ENCODE data around the gene GOPC. TPM values are rescaled to one million over a fixed set of nuclear protein-coding genes. Genes with fewer than 3 reads are reported as not detected.

Gene GOPC
- total RNA-seq, 1 experiment from 2014 or later, result 24.2 TPM

- H3K36me3 ChIP-seq (ENCODE audit: control insufficient read depth in 1 of 2, insufficient read depth in 2 of 2, low read length in 2 of 2), result 0 out of 4 replicates have a peak, but pooled peaks cover 0 to 4% of the 10 kb centered on the region in 2 experiments
- no peaks in the 10 kb centered on the region for H4K20me1 ChIP-seq (ENCODE audit: insufficient read depth)
- no peaks in the 10 kb centered on the region for H3K9me2 ChIP-seq (ENCODE audit: insufficient read depth)
- H3K9ac ChIP-seq (ENCODE audit: low read length), result no peak overlapping the region
- ATAC-seq (no peak), DNase-seq (ENCODE audit: low read depth, low spot score) (no peak)
- H3K27me3 ChIP-seq (ENCODE audit: insufficient read depth, low read length), result no peaks in the 10 kb centered on the region
- intact Hi-C loops (cut with micrococcal nuclease), result no loop called here
- no peaks in the 10 kb centered on the region for H3K9me3 ChIP-seq (ENCODE audit: control insufficient read depth in 1 of 2, insufficient read depth in 1 of 2, low read depth in 1 of 2, low read length in 2 of 2)
- no peak overlapping the region for H3K27ac ChIP-seq (ENCODE audit: low read depth, low read length)
- no peak overlapping the region for H3K4me2 ChIP-seq (ENCODE audit: low read length)
- BruUV-seq (replicated peaks), result no TSS peak
- CTCF ChIA-PET, result no interaction called here
- H3K4me1 ChIP-seq (ENCODE audit: control insufficient read depth in 1 of 2, insufficient read depth in 2 of 2, low read length in 2 of 2), result peaks cover 7 to 10% of the 10 kb centered on the region in 2 experiments; a peak in 2 of 4 replicates
- RAD21 ChIA-PET (ENCODE audit: low non-redundant PET in 1 of 2, low total read pairs in 2 of 2, uncharacterized antibody in 2 of 2, unreplicated experiment in 2 of 2), result no interaction called here
- no peak for TF ChIP-seq EGR1 (IDR thresholded peaks at IDR 0.05; ENCODE audit: low read depth)
- TF ChIP-seq EZH2phosphoT487 (IDR thresholded peaks at IDR 0.05; ENCODE audit: borderline replicate concordance), result no peak
- TF ChIP-seq SIN3A (IDR thresholded peaks at IDR 0.05; ENCODE audit: low read depth), result no peak
- no peak for TF ChIP-seq YY1 (IDR thresholded peaks at IDR 0.05; ENCODE audit: extremely low read depth, insufficient replicate concordance, low read depth, low read length)
- TF ChIP-seq JUND (IDR thresholded peaks at IDR 0.05), result no peak
- TF ChIP-seq ELF1 (IDR thresholded peaks at IDR 0.05; ENCODE audit: borderline replicate concordance, low read depth), result no peak
- TF ChIP-seq POLR2A (IDR thresholded peaks at IDR 0.05; ENCODE audit: borderline replicate concordance, extremely low read depth, insufficient read depth, insufficient read length), result no peak
- TF ChIP-seq MAX (IDR thresholded peaks at IDR 0.05), result no peak
- TF ChIP-seq ATF3 (IDR thresholded peaks at IDR 0.05), result no peak
- no peak for TF ChIP-seq SRF (IDR thresholded peaks at IDR 0.05; ENCODE audit: low read depth)
- no peak for TF ChIP-seq CBX3 (IDR thresholded peaks at IDR 0.05; ENCODE audit: low read depth)
- TF ChIP-seq EZH2 (IDR thresholded peaks at IDR 0.05), result no peak
- no peak overlapping the region for H2AFZ ChIP-seq (ENCODE audit: low read depth, low read length, poor library complexity, severe bottlenecking)
- H3K4me3 ChIP-seq (replicated peaks in 1 of 2; ENCODE audit: low read depth in 1 of 2, low read length in 2 of 2), result no peak overlapping the region
- no peaks in the 10 kb centered on the region for H3K79me2 ChIP-seq (ENCODE audit: insufficient read depth, low read length)
- POLR2A ChIA-PET, result no interaction called here
Measured at GRCh38 chr6:117533775-117534174, 68.5 kb downstream of the GOPC start.
